ENCODE data around the gene TRIM44.
"Not testable (repeated sequence)": the region's sequence is repeated elsewhere in the genome, so short reads cannot be mapped to it uniquely, and the experiment has no call there.

Gene TRIM44

GRCh38 chr11:35633827-35634423, 28.6 kb upstream of the TRIM44 start:
- DNase-seq (ENCODE audit: low read depth in 2 of 2, low spot score in 1 of 2): no peak

DNA sequence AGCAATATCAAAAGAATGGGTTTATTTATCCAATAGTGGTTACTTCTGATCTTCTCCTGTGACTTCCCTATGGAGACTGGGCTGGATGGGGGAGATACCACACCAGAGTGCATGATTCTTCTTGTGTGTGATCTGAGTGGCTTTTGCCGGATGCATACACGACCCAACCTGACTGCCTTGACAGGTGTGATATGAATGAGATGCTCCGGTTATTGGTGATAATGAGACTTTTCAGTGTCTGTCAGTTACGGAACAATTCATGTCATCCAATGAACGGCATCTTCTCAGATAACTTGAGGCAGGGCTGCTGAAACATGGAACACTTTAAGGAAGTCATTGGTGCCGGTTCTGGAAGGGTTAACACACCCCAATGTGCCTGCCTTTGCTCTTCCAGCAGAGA, 26.6 kb upstream of the TRIM44 start:
- DNase-seq (ENCODE audit: low read depth in 2 of 2, low spot score in 1 of 2): no peak

GRCh38 chr11:35639591-35640179, 22.9 kb upstream of the TRIM44 start:
- DNase-seq (ENCODE audit: low read depth in 2 of 2, low spot score in 1 of 2): no peak

- no peak for DNase-seq (ENCODE audit: low read depth in 2 of 2, low spot score in 1 of 2)
These were observed 21.2 kb upstream of the TRIM44 start for GRCh38 chr11:35641171-35641897.

- DNase-seq (ENCODE audit: low read depth in 2 of 2, low spot score in 1 of 2): no peak
These were observed 20.6 kb upstream of the TRIM44 start for GRCh38 chr11:35641964-35642363.

GRCh38 chr11:35647421-35648093, 15.0 kb upstream of the TRIM44 start:
- no peak for DNase-seq (ENCODE audit: low read depth in 2 of 2, low spot score in 1 of 2)

GRCh38 chr11:35650006-35650405, 12.6 kb upstream of the TRIM44 start:
- no peak for DNase-seq (ENCODE audit: low read depth in 2 of 2, low spot score in 1 of 2)

DNA sequence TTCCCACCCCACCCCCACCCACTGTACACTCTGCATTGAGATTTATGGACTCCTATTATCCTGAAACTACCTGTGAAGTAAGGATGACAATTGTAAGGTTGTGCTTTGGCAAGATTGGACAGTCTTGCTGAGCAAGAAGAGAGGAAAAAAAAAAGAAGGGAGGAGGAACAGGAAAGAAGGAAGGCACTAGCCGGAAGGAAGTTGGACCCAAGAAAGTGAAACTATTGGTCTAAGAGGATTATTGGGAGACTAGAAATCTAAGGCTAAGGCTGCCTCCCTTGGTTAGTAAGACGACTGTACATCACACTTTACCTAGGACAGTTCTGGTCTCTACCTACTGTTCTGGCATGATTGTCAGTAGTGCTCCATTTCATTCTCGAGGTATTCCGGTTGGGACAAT, 12.1 kb upstream of the TRIM44 start:
- no peak for DNase-seq (ENCODE audit: low read depth in 2 of 2, low spot score in 1 of 2)

GRCh38 chr11:35651263-35651662, 11.3 kb upstream of the TRIM44 start:
- no peak for DNase-seq (ENCODE audit: low read depth in 2 of 2, low spot score in 1 of 2)

DNA sequence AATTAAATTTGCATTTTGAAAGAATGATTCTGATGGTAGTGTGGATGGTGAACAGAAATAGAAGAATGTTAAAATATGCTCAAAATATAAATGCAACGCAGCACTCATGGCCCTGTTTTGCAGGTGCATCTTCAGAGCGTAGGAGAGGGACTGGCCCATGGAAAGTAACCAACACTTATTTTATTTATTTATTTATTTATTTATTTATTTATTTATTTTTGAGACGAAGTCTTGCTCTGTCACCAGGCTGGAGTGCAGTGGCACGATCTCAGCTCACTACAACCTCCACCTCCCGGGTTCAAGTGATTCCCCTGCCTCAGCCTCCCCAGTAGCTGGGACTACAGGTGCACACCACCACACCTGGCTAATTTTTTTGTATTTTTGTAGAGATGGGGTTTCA, 9.8 kb upstream of the TRIM44 start:
- not testable (repeated sequence) for DNase-seq (ENCODE audit: low read depth in 2 of 2, low spot score in 1 of 2)

- no peak for DNase-seq (ENCODE audit: low read depth in 2 of 2, low spot score in 1 of 2)
These were observed 7.9 kb upstream of the TRIM44 start for GRCh38 chr11:35654711-35655110.

- no peak for DNase-seq (ENCODE audit: low read depth in 2 of 2, low spot score in 1 of 2)
These were observed 7.3 kb upstream of the TRIM44 start for GRCh38 chr11:35655254-35655653.

DNA sequence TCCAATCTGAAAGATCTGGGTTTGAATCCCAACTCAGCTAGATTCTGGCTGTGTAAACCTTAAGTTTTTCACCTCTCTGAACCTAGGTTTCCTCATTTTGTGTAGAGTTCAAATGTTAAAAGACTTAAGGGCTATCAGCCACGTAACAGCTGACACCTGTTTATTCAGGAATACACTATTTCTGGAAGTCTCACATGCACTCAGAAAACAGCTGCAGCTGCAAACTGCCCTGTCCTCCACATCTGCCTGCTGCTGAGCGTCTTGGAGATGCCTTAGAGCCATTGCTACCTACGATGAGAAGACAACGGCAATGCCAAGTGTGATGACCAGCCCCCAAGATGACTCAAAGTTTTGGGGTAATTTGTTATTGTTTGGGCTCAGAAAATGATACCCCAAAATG, 6.7 kb upstream of the TRIM44 start:
- DNase-seq (ENCODE audit: low read depth in 2 of 2, low spot score in 1 of 2): no peak

- DNase-seq (ENCODE audit: low read depth in 2 of 2, low spot score in 1 of 2): no peak
These were observed 4.3 kb upstream of the TRIM44 start for GRCh38 chr11:35658020-35658948.

GRCh38 chr11:35661534-35661933, 1.0 kb upstream of the TRIM44 start:
- DNase-seq (ENCODE audit: low read depth in 2 of 2, low spot score in 1 of 2): no peak

GRCh38 chr11:35662061-35662648, 420 bp upstream of the TRIM44 start:
- peak; percentile 11 for DNase-seq (ENCODE audit: low read depth in 2 of 2, low spot score in 1 of 2)

DNA sequence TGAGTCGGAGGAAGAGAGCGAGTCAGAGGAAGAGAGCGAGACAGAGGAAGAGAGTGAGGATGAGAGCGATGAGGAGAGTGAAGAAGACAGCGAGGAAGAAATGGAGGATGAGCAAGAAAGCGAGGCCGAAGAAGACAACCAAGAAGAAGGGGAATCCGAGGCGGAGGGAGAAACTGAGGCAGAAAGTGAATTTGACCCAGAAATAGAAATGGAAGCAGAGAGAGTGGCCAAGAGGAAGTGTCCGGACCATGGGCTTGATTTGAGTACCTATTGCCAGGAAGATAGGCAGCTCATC, 780 bp downstream of the TRIM44 start:
- no peak for DNase-seq (ENCODE audit: low read depth in 2 of 2, low spot score in 1 of 2)

GRCh38 chr11:35664977-35665441, 2.4 kb downstream of the TRIM44 start:
- DNase-seq (ENCODE audit: low read depth in 2 of 2, low spot score in 1 of 2): no peak

- DNase-seq (ENCODE audit: low read depth in 2 of 2, low spot score in 1 of 2): no peak
These were observed 4.7 kb downstream of the TRIM44 start for GRCh38 chr11:35667257-35667656.

DNA sequence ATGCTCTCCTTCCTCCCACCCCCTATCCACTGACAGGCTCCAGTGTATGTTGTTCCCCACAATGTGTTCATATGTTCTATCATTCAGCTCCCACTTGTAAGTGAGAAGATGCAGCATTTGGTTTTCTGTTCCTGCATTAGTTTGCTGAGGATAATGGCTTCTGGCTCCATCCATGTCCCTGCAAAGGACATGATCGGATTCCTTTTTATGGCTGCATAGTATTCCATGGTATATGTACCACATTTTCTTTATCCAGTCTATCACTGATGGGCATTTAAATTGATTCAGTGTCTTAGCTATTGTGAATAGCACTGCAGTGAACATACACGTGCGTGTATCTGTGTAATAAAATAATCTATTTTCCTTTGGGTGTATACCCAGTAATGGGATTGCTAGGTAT, 5.8 kb downstream of the TRIM44 start:
- not testable (repeated sequence) for DNase-seq (ENCODE audit: low read depth in 2 of 2, low spot score in 1 of 2)

Data from stimulated activated CD8-positive, alpha-beta memory T cell treated with anti-CD3 and anti-CD28 coated beads, Interleukin-4, amount 100 ng/mL, for 1 hour (primary cell).